ENCODE data around the gene ERVW-1. TPM values are rescaled to one million over a fixed set of nuclear protein-coding genes. Genes with fewer than 3 reads are reported as not detected.
"Not testable (repeated sequence)": the region's sequence is repeated elsewhere in the genome, so short reads cannot be mapped to it uniquely, and the experiment has no call there.

The ERVW-1 gene
- total RNA-seq, 1 donor from 2014 or later, result not detected

DNA sequence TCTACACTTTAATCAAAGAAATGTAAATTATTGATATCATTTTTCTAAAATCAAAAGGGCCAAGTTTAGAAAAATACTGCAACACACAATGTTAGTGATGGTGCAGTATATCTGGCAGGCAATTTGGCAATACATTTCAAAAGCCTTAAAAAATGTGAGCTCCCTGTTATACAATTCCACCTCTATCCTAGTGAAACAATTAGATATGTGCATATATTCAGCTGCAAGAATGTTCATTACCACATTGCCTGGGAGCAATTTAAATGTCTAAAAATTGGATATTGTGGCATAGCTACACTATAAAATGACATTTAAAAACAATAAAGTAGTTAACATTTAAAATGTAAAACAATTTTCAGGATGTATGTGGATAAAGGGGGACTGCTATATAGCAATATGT lies 10.1 kb upstream of the ERVW-1 start:
- FAIRE-seq, result no peak
- TF ChIP-seq, protein P1, sequence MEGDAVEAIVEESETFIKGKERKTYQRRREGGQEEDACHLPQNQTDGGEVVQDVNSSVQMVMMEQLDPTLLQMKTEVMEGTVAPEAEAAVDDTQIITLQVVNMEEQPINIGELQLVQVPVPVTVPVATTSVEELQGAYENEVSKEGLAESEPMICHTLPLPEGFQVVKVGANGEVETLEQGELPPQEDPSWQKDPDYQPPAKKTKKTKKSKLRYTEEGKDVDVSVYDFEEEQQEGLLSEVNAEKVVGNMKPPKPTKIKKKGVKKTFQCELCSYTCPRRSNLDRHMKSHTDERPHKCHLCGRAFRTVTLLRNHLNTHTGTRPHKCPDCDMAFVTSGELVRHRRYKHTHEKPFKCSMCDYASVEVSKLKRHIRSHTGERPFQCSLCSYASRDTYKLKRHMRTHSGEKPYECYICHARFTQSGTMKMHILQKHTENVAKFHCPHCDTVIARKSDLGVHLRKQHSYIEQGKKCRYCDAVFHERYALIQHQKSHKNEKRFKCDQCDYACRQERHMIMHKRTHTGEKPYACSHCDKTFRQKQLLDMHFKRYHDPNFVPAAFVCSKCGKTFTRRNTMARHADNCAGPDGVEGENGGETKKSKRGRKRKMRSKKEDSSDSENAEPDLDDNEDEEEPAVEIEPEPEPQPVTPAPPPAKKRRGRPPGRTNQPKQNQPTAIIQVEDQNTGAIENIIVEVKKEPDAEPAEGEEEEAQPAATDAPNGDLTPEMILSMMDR (IDR thresholded peaks at IDR 0.05; ENCODE audit: insufficient read depth, low read length, severe bottlenecking), result no peak
- Histone ChIP-seq H3K27me3 (ENCODE audit: control insufficient read depth, insufficient read depth, low read length) (no peaks in the 10 kb centered on the region), H3K4me3 (ENCODE audit: low read depth, low read length) (no peak overlapping the region), H3K36me3 (ENCODE audit: control insufficient read depth, insufficient read depth, low read length) (peaks cover 3% of the 10 kb centered on the region)
- DNase-seq (ENCODE audit: low read depth), result no peak

- no peaks in the 10 kb centered on the region for H3K27me3 ChIP-seq (ENCODE audit: control insufficient read depth, insufficient read depth, low read length)
- peaks cover 3% of the 10 kb centered on the region for H3K36me3 ChIP-seq (ENCODE audit: control insufficient read depth, insufficient read depth, low read length)
- H3K4me3 ChIP-seq (ENCODE audit: low read depth, low read length), result no peak overlapping the region
- FAIRE-seq (peak; percentile 23), DNase-seq (ENCODE audit: low read depth) (no peak)
- TF ChIP-seq, protein P1 (IDR thresholded peaks at IDR 0.05; ENCODE audit: insufficient read depth, low read length, severe bottlenecking), result no peak
Observed at GRCh38 chr7:92485974-92486373, 8.2 kb upstream of the ERVW-1 start.

DNA sequence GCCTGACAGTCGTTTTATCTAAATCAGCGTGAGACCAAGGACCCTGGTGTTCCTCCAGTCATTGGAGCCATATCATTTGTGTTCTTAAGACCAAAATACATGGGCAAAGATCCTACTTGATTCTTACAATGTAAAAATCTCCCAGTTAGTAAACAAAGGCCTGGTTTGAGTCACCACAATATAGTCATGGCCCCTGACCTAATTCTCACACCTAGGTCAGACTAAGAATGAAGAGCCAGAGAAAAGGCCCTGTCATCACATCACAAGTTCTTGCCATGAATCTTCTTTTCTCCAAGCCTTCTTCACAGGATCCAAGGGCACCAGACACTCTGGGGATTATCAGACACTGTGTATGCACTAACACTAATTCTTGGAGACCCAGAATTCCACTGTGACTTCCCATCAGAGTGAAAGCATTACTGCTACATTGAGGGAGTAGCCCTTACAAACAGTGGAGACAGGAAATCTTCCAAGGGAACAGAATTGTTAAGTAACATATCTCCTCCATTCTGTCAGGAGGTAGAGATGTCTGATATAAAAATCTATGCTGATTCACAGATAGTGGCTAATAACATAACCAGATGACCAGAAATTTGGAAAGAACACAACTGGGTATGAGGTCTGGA lies 7.6 kb upstream of the ERVW-1 start:
- no peaks in the 10 kb centered on the region for H3K27me3 ChIP-seq (ENCODE audit: control insufficient read depth, insufficient read depth, low read length)
- TF ChIP-seq, protein P1 (IDR thresholded peaks at IDR 0.05; ENCODE audit: insufficient read depth, low read length, severe bottlenecking), result no peak
- DNase-seq (ENCODE audit: low read depth), result peak; percentile 21
- peaks cover 3% of the 10 kb centered on the region for H3K36me3 ChIP-seq (ENCODE audit: control insufficient read depth, insufficient read depth, low read length)
- no peak overlapping the region for H3K4me3 ChIP-seq (ENCODE audit: low read depth, low read length)
- FAIRE-seq, result no peak

- not testable (repeated sequence) for DNase-seq (ENCODE audit: low read depth); FAIRE-seq; H3K27me3 ChIP-seq (ENCODE audit: control insufficient read depth, insufficient read depth, low read length); H3K36me3 ChIP-seq (ENCODE audit: control insufficient read depth, insufficient read depth, low read length); H3K4me3 ChIP-seq (ENCODE audit: low read depth, low read length)
Observed at GRCh38 chr7:92484226-92484625, 6.5 kb upstream of the ERVW-1 start.

DNA sequence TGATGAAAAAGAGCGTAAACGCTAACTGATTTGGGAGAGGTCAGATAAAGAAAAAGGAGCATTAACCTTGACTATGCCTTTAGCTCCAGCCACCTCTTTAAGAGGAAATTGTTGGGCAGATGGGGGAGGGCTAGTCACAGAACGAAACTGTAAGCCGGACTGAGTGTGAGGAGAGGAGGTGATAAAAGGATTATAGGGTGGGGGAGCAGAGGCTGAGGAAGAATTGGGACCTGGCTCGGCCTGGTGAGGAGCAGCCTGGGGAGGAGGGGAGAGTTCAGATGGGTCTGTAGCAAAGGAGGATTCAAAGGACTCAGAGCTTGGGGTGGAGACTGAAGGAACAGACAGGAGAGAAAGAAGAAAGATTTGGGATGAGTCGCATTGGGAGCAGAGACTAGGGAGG lies 5.9 kb upstream of the ERVW-1 start:
- not testable (repeated sequence) for FAIRE-seq; H3K36me3 ChIP-seq (ENCODE audit: control insufficient read depth, insufficient read depth, low read length); H3K4me3 ChIP-seq (ENCODE audit: low read depth, low read length)

GRCh38 chr7:92479146-92479545 lies 1.4 kb upstream of the ERVW-1 start:
- not testable (repeated sequence) for DNase-seq (ENCODE audit: low read depth); FAIRE-seq; H3K4me3 ChIP-seq (ENCODE audit: low read depth, low read length); H3K36me3 ChIP-seq (ENCODE audit: control insufficient read depth, insufficient read depth, low read length); H3K27me3 ChIP-seq (ENCODE audit: control insufficient read depth, insufficient read depth, low read length)

More for the DNA sequence above, 5.9 kb upstream of the ERVW-1 start:
- not testable (repeated sequence) for DNase-seq (ENCODE audit: low read depth); H3K27me3 ChIP-seq (ENCODE audit: control insufficient read depth, insufficient read depth, low read length)

DNA sequence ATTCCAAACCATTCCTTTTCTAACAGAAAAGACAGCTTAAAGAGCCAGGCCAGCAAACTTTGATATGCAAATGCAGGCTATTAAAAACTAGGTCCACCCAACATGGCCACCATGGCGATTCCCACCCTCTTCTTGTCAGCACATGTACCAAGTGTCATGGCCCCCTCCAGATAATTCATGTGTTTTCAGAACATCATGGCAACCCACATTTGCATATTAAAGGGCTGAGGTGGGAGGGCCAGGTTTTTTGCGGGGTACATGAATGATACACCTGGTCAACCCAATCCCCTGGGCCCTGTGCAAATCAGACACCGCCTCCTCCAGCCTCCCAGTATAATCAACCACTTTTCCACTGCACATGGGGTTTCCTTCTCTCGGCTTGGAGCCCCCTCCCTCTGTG lies 965 bp upstream of the ERVW-1 start:
- Histone ChIP-seq H3K36me3 (ENCODE audit: control insufficient read depth, insufficient read depth, low read length) (no peaks in the 10 kb centered on the region), H3K4me3 (ENCODE audit: low read depth, low read length) (no peak overlapping the region), H3K27me3 (ENCODE audit: control insufficient read depth, insufficient read depth, low read length) (no peaks in the 10 kb centered on the region)
- TF ChIP-seq, protein P1 (IDR thresholded peaks at IDR 0.05; ENCODE audit: insufficient read depth, low read length, severe bottlenecking), result no peak
- no peak for DNase-seq (ENCODE audit: low read depth)
- FAIRE-seq, result no peak
